ENCODE data around the gene TEP1. TPM values are rescaled to one million over a fixed set of nuclear protein-coding genes. Genes with fewer than 3 reads are reported as not detected.
"Not testable (repeated sequence)": the region's sequence is repeated elsewhere in the genome, so short reads cannot be mapped to it uniquely, and the experiment has no call there.

The TEP1 gene
- total RNA-seq, 1 experiment from 2014 or later, result 16.6 TPM

GRCh38 chr14:20391505-20391904, 21.8 kb downstream of the TEP1 start:
- DNase-seq (ENCODE audit: low read depth), result no peak

DNA sequence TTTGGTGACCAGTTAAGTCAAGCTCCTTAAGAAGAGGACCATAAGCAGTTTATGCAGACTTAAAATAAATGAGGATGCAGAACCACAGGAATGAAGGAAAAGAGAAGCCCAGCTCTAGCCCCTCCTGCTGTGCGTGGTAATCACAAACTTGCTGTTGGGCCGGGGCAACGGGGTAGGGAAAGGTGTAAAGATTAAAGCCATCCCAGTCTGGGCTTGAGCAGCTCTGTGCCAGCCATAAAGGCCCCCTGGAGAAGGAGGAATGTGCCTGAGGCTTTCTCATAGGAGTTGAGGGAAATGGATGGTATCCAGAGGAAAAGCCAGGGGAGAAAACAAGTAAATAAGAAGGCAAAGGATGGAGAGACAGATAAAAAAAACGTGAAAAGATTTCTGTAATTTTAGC, 25.1 kb downstream of the TEP1 start:
- no peak for DNase-seq (ENCODE audit: low read depth)

DNA sequence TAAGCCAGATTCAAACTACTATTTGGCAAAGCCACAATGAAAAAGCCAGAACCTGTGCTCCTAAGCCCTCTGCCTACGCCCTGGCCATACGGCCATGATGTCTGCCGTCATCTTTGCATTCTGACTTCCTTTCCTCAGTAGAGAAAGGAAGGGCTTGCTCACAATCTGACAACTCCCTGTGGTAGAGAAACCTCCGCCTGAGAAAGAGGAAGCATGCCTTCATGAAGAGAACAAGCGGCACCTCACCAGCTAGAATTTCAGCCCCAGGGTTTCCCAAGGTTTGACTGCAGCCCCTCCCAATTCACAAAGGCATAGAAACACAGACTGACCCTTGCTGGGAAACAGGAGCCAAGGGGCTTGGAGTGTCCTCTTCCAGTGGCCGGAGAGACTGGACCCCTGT, 25.7 kb downstream of the TEP1 start:
- no peak for DNase-seq (ENCODE audit: low read depth)

DNA sequence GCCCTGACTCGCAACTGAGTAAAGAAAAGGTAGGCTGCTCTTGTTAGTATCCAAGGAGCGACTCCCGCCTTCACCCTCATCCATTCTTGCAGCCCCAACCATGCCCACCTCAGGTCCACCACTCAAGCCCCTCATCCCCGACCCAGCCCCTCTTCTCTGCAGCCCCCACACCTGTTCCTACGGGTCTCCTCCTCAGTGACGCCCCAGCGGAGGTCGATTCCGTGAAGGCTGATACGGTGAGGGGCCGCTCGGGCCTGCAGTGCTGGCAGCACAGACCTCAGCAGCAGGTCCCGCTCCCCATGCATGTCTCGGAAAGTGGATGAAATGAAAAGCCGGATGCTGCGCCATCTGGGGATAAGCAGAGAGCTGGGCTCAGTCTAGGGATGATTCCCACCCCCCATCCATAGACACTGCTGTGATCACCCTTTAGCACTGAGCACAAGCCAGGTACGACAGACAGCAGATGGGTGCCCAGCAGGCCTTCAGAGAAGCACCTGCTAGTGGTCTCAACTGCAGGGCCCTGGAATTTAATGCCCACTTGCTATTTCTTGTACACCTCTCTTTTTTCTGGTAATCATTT, 26.9 kb downstream of the TEP1 start:
- no peak for DNase-seq (ENCODE audit: low read depth)

DNA sequence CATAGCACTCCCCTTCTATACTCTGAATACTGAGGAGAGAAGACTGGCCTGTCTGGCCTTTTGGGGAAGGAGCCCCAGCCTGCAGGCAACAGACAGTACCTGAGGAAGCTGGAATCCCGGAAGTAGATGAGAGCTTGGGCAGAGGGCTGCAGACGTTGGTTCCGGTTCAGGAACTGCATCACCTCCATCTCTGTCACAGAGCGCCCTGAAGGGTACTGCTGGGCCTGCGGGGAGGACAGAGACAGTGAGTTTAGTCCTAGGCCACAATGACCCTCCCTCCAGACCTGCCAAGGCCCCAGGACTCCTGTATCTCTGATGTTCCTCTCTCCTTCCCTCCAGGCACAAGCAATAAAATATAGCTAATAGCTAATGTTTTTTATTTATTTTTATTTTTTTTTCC, 28.4 kb downstream of the TEP1 start:
- no peak for DNase-seq (ENCODE audit: low read depth)

GRCh38 chr14:20384321-20384720, 29.0 kb downstream of the TEP1 start:
- no peak for DNase-seq (ENCODE audit: low read depth)

- no peak for DNase-seq (ENCODE audit: low read depth)
Measured at GRCh38 chr14:20383636-20384035, 29.7 kb downstream of the TEP1 start.

DNA sequence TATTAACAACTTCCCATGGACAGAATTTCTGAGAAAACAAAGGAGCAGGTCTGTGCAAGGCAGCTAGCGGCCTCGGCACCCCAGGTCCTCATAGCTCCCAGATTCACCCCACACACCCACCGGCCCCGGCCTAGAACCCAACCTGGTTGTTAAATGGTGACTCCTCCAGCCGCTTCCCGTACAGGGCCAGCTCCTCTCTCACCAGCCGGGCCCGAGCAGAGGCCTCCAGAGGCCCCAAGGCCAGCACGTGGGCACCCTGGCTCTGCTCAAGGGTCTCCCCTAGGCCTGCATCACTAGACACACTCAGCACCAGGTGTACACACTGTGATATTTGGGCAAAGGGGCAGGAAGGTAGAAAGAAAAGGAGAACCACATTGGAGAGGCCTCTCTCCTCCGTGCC, 30.3 kb downstream of the TEP1 start:
- DNase-seq (ENCODE audit: low read depth), result no peak

- no peak for DNase-seq (ENCODE audit: low read depth)
Measured at GRCh38 chr14:20382526-20382925, 30.8 kb downstream of the TEP1 start.

GRCh38 chr14:20381341-20381740, 32.0 kb downstream of the TEP1 start:
- no peak for DNase-seq (ENCODE audit: low read depth)

DNA sequence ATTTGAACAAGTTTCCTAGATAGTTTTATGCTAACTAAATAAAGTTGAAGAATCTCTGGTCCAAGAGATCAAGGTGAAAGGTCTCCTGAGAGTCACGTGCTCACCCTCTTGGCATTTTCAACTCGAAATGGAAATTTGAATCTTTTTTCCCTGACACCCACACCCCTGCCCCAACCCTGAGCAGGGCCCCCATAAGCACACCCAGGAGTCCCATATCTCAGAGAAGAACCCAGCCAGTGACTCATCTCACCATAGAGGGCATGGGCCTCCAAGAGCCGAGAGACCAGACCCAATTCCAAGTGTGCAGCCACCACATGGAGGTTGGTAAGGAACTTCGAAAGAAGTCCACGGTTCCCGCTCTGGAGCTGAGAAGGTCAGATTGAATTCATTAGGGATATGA, 32.6 kb downstream of the TEP1 start:
- no peak for DNase-seq (ENCODE audit: low read depth)

- no peak for DNase-seq (ENCODE audit: low read depth)
Measured at GRCh38 chr14:20379743-20380142, 33.6 kb downstream of the TEP1 start.

GRCh38 chr14:20377171-20377570, 36.1 kb downstream of the TEP1 start:
- no peak for DNase-seq (ENCODE audit: low read depth)

- DNase-seq (ENCODE audit: low read depth), result no peak
Measured at GRCh38 chr14:20376071-20376588, 37.2 kb downstream of the TEP1 start.

DNA sequence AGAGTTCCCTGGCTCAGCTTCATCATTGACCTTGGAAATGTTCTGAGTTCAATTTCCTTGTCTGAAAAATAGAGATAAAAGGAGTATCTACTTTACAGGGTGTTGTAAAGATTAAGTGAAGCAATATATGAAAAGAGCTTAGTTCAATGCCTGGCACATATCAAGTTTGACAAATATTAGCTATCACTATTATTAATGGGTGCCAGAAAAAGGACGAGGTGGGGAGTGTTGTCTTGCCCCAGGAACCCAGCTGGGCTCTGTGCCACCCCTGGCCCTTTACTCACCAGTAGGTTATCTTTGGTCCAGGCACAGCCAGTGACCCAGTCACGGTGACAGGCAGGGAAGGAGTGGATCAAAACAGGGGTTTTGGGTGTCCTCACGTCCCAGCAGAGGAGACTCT, 37.8 kb downstream of the TEP1 start:
- no peak for DNase-seq (ENCODE audit: low read depth)

DNA sequence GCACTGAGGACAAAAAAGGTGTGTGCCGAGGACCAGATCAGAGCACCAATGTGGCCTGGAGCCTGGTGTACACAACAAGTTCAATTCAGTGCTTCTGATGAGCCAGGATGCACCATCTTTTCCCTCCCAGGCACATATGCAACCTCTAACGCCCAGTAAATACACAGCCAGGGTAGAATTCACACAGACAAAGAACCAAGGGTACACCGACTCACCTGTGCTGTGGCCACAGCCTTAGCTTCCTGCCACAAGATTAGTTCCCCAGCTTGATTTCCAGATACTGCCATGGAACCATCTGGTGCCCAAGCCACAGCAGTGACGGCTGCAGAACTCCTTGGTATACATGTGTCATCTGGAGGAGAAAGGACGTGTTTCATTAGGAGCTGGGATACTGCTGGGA, 40.5 kb downstream of the TEP1 start:
- no peak for DNase-seq (ENCODE audit: low read depth)

DNA sequence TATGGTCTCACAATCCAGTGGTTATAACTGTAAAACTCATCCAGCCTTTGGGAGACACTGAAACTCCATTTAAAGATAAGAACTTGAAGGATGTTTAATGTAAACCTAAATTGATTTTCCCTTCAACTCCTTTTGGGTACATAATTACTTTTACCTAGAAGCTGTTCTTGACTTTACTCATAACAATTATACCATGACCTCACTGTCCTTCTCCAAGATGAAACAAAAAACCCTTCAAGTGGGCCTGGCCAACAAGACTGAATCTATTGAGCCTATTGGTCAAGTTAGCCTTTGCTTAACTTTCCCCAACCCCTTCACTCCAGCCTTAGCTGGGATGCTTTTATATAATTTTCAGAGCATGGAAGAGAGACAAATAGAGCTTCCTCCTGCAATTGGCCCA, 47.4 kb downstream of the TEP1 start:
- DNase-seq (ENCODE audit: low read depth), result no peak

DNA sequence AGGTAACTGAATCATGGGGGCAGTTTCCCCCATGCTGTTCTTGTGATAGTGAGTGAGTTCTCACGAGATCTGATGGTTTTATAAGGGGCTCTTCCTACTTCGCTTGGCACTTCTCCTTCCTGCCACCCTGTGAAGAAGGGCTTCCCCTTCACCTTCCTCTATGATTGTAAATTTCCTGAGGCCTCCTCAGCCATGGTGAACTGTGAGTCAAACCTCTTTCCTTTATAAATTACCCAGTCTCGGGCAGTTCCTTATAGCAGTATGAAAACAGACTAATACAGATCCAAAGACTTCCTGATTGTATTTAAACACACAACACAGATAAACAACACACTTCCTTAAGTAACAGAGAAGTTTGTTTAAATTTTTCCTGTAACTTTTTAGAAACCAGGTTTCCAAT, 54.8 kb downstream of the TEP1 start:
- not testable (repeated sequence) for DNase-seq (ENCODE audit: low read depth)

DNA sequence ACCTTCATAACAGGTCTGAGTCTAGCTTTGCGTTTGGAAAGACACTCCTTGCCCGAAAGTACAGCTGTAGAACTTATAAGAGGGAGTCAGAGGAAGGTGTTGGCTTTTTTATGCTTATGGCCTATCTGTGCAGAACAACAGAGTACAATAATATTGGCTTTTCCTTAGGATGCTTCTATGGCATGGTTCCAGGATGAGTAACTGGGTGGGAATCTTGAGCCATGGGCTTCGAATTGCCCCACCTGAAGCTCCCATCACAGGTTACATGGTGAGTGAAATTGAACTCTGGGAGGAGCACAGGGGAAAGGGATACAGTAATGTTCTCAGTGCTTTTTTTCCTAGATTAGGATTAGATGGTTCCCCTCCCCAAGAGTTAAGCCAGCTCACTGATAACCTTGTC, 56.9 kb downstream of the TEP1 start:
- no peak for DNase-seq (ENCODE audit: low read depth)

- no peak for DNase-seq (ENCODE audit: low read depth)
Measured at GRCh38 chr14:20350860-20351259, 62.4 kb downstream of the TEP1 start.

DNA sequence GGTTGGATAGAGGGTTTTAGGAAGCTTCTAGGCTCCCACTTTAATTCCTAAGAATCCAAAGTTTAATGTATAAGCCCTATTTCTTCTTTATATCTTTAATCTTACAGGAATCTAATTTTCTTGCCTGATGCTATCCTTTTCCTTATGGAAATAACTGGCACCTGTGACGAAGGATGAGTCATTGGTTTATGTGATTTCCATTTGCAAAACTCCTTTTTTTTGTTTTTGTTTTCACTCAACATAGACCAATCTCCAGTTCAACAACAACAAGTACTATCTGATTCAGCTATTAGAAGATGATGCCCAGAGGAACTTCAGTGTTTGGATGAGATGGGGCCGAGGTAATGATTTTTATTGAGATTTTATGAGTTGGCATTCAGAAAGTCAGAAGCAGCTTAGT, 63.0 kb downstream of the TEP1 start:
- DNase-seq (ENCODE audit: low read depth), result peak; percentile 28

- no peak for DNase-seq (ENCODE audit: low read depth)
Measured at GRCh38 chr14:20347747-20348146, 65.6 kb downstream of the TEP1 start.

DNA sequence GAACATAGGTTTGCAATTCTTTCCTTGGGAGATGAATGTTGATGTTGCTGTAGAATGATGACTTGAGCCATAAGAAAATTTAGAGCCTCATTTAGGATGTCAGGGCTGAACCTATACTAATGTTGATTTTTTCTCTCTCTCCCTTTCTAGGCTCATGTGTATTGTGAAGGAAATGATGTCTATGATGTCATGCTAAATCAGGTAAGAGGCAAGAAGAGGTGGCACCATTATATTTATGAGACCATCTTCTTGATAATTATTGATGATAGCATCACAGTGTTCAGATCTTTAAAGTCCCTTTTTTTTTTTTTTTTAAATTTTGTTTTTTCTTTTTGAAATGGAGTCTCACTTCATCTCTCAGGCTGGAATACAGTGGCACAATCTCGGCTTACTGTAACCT, 66.6 kb downstream of the TEP1 start:
- no peak for DNase-seq (ENCODE audit: low read depth)

- no peak for DNase-seq (ENCODE audit: low read depth)
Measured at GRCh38 chr14:20345366-20345765, 67.9 kb downstream of the TEP1 start.
